Brain microvascular endothelial cell (primary cell): ENCODE measurements around the gene TMEM39B.
"Not testable (repeated sequence)": the region's sequence is repeated elsewhere in the genome, so short reads cannot be mapped to it uniquely, and the experiment has no call there.

Source experiments
- DNase-seq: peaks from one replicate; pipeline ENCODE4 v3.0.0-alpha.2; 2020
- H3K27ac ChIP-seq: fragments of 250-450 bp; sonication (Bioruptor Pico); 2 replicates; pipeline ENCODE4 v1.5.1; 2020; ENCODE audit warnings: mild to moderate bottlenecking, moderate library complexity
- H3K27me3 ChIP-seq: fragments of 250-450 bp; sonication (Bioruptor Pico); replicated peaks from 2 replicates; pipeline ENCODE4 v1.5.1; 2020; ENCODE audit warnings: mild to moderate bottlenecking
- H3K36me3 ChIP-seq: fragments of 250-450 bp; sonication (Bioruptor Pico); replicated peaks from 2 replicates; pipeline ENCODE4 v1.5.1; 2020; ENCODE audit warnings: mild to moderate bottlenecking
- H3K4me3 ChIP-seq: 2 replicates; pipeline ENCODE4 v1.5.1; 2011; ENCODE audit warnings: low read depth, mild to moderate bottlenecking, control low read depth, low read length, moderate library complexity
- in situ Hi-C: cut with HindIII; loops from 2 replicates; pipeline ENCODE4 v1.10.0; 2017; ENCODE audit warnings: low sequenced_read_pairs, low pct_ligation_motif_present
- TF ChIP-seq, protein P1 (sequence below): IDR thresholded peaks from 2 replicates; pipeline ENCODE4 v1.5.1; 2011; ENCODE audit warnings: low read depth, mild to moderate bottlenecking, moderate library complexity, low read length, control low read depth, inconsistent platforms; ENCODE audit errors: missing control alignments

Gene TMEM39B

DNA sequence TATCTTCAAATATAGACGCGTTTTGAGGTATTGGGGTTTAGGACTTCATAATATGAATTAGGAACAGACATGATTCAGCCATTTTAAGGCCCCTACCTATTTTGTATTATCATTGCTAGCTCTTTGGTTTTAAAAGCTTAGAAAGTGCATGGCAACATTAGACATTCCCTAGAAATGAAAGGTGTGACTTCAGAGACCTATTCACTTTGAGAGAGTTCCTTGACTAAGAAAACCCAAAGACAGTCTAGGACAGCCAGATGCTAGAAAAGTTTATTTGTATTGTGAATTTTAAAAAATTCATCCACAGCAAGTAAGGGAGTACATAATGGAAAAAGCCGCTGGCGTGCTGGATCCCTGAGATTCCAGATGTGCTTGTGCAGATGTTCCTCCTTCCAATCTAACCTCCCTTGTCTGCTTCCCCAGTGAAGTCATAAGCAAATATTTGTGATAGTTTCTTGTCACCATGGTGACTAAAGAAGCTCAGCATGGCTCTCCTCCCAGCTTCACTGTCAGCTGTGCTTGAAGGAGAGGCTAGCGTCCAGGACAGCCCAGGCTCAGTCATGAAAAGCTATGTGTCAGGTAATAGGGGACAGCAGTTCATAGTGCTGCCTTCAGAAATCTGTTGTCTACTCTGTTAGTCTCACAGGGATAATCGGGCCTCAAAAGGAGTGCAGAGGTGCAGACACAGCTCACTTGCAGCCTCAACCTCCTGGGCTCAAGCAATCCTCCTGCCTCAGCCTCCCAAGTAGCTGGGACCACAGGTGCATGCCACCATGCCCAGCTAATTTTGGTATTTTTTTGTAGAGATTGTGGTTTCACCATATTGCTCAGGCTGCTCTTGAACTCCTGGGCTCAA, 69.9 kb downstream of the TMEM39B start:
- no peak overlapping the region for H3K4me3 ChIP-seq
- no peaks in the 10 kb centered on the region for H3K27me3 ChIP-seq
- in situ Hi-C loops: no loop called here
- no peaks in the 10 kb centered on the region for H3K36me3 ChIP-seq
- peak; percentile 83 for DNase-seq
- H3K27ac ChIP-seq: peak overlapping the region; percentile 18
- TF ChIP-seq, protein P1, sequence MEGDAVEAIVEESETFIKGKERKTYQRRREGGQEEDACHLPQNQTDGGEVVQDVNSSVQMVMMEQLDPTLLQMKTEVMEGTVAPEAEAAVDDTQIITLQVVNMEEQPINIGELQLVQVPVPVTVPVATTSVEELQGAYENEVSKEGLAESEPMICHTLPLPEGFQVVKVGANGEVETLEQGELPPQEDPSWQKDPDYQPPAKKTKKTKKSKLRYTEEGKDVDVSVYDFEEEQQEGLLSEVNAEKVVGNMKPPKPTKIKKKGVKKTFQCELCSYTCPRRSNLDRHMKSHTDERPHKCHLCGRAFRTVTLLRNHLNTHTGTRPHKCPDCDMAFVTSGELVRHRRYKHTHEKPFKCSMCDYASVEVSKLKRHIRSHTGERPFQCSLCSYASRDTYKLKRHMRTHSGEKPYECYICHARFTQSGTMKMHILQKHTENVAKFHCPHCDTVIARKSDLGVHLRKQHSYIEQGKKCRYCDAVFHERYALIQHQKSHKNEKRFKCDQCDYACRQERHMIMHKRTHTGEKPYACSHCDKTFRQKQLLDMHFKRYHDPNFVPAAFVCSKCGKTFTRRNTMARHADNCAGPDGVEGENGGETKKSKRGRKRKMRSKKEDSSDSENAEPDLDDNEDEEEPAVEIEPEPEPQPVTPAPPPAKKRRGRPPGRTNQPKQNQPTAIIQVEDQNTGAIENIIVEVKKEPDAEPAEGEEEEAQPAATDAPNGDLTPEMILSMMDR: no peak

DNA sequence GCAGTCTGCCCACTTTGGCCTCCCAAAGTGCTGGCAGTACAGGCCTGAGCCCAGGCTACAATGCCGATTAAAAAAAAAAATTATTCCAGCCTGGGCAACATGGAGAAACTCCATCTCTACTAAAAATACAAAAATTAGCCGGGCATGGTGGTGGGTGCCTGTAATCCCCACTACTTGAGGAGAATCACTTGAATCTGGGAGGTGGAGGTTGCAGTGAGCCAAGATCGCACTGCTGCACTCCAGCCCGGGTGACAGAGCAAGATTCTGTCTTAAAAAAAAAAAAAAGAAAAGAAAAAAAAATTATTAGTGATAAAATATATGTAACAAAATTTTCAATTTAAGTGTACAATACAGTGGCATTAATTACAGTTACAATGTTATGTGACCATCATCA, 70.6 kb downstream of the TMEM39B start:
- peak overlapping the region; percentile 18 for H3K27ac ChIP-seq
- in situ Hi-C loops, DNase-seq, H3K36me3 ChIP-seq, H3K27me3 ChIP-seq, H3K4me3 ChIP-seq: not testable (repeated sequence)

DNA sequence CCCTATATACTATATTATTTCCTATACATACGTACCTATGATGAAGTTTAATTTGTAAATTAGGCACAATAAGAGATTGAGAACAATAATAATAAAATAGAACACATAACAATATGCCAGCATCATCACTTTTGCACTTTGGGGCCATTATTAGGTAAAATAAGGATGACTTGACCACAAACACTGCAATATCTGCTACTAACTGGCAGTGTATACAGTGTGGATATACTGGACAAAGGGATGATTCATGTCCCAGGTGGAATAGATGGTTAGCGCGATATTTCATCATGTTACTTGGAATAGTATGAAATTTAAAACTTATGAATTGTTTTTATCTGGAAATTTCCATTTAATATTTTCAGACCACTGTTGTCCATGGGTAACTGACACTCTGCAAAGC, 71.3 kb downstream of the TMEM39B start:
- TF ChIP-seq, protein P1: no peak
- H3K27ac ChIP-seq: no peak overlapping the region
- no peak overlapping the region for H3K4me3 ChIP-seq
- H3K36me3 ChIP-seq: no peaks in the 10 kb centered on the region
- no peak for DNase-seq
- in situ Hi-C loops: no loop called here
- H3K27me3 ChIP-seq: no peaks in the 10 kb centered on the region

DNA sequence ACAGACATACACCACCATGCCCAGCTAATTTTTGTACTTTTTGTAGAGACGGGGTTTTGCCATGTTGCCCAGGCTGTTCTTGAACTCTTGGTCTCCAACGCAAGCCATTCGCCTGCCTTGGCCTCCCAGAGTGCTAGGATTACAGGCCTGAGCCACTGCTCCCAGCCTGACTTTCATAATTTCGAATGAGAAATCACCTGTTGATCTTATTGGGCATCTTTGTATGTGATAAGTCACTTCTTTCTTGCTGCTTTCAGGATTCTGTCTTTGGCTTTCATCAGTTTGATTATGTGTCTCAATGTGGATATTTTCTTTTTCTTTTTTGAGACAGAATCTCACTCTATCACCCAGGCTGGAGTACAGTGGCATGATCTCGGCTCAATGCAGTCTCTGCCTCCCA, 75.1 kb downstream of the TMEM39B start:
- DNase-seq, in situ Hi-C loops, H3K27me3 ChIP-seq, H3K27ac ChIP-seq, H3K36me3 ChIP-seq, H3K4me3 ChIP-seq: not testable (repeated sequence)

DNA sequence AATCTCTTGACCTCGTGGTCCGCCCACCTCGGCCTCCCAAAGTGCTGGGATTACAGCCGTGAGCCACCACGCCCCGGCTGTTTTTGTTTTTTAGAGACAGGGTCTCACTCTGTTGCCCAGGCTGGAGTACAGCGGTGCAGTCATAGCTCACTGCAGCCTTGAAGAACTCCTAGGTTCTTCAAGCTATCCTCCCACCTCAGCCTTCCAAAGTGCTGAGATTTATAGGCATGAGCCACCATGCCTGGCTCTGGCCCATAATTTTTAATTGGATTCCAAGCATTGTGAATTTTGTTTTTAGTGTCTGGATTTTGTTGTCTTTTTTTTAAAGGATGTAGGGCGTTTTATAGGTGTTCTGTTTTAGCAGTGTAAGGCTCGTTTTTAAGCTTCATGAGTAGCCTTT, 78.1 kb downstream of the TMEM39B start:
- peak overlapping the region; percentile 56 for H3K27ac ChIP-seq
- in situ Hi-C loops: no loop called here

DNA sequence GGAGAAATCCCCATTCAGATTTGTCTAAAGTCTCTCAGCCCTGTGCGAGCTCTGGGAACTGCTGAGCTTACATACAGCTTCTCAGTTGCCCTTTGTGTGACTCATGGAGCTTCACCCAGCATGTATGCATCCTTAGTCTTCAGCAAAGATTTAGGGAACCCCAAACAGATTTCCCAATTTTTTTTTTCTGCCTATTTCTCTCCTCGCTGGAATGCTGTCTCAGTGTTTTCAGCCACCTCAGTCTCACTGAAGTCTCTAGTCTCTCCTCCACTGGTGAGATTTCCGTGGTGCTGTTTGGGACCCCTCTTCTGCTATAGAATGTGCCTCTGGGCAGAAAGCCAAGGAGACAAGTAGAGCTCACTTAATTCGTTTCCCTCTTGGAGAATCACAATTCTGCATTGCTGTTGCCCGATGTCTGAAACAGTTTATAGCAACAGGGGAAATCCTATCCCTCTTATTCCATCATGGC, 78.6 kb downstream of the TMEM39B start:
- H3K4me3 ChIP-seq: no peak overlapping the region
- in situ Hi-C loops: no loop called here
- H3K27ac ChIP-seq: peak overlapping the region; percentile 56
- H3K36me3 ChIP-seq: peaks cover 6% of the 10 kb centered on the region
- TF ChIP-seq, protein P1: no peak
- H3K27me3 ChIP-seq: no peaks in the 10 kb centered on the region
- peak; percentile 67 for DNase-seq

More for the DNA sequence above, 78.1 kb downstream of the TMEM39B start:
- H3K4me3 ChIP-seq: no peak overlapping the region
- DNase-seq: no peak
- TF ChIP-seq, protein P1: no peak
- H3K27me3 ChIP-seq: no peaks in the 10 kb centered on the region
- H3K36me3 ChIP-seq: peaks cover 3% of the 10 kb centered on the region
